ENCODE data around the gene PCNX3. TPM values are rescaled to one million over a fixed set of nuclear protein-coding genes. Genes with fewer than 3 reads are reported as not detected.
A peak's percentile ranks its signal among the peaks of the same experiment; 100 is the strongest.
"Not testable (repeated sequence)": the region's sequence is repeated elsewhere in the genome, so short reads cannot be mapped to it uniquely, and the experiment has no call there.

The PCNX3 gene
- total RNA-seq, 3 donors from 2014 or later = 13.4 to 21.0 (median 20.1) TPM

- Histone ChIP-seq H3K4me1 (peaks cover 0 to 12% of the 10 kb centered on the region in 2 donors), H3K27me3 (no peaks in the 10 kb centered on the region), H3K36me3 (no peaks in the 10 kb centered on the region), H3K4me3 (no peak overlapping the region), H3K9me3 (no peaks in the 10 kb centered on the region), H3K27ac (peak overlapping the region; percentile 15 to 17)
- no peak for DNase-seq (ENCODE audit: low spot score in 2 of 2)
- no peak for TF ChIP-seq POLR2A (IDR thresholded peaks at IDR 0.05)
- TF ChIP-seq POLR2AphosphoS5 (IDR thresholded peaks at IDR 0.05) = no peak
- no peak for TF ChIP-seq CTCF (IDR thresholded peaks at IDR 0.05)
- intact Hi-C loops (cut with DNase I; ENCODE audit: low total_unique reads) = no loop called here
These were observed 44.5 kb downstream of the PCNX3 start for GRCh38 chr11:65660038-65660437.

GRCh38 chr11:65660908-65661307 lies 45.3 kb downstream of the PCNX3 start:
- peak overlapping the region; percentile 99 to 100 for H3K27ac ChIP-seq
- H3K4me3 ChIP-seq = peak overlapping the region in 2 of 3 donors; percentile 95 to 97
- intact Hi-C loops (cut with DNase I; ENCODE audit: low total_unique reads); H3K9me3 ChIP-seq; DNase-seq (ENCODE audit: low spot score in 2 of 2); H3K36me3 ChIP-seq; H3K27me3 ChIP-seq: not testable (repeated sequence)
- H3K4me1 ChIP-seq = peaks cover 0 to 12% of the 10 kb centered on the region in 2 donors

- no peaks in the 10 kb centered on the region for H3K36me3 ChIP-seq
- peak overlapping the region; percentile 99 to 100 for H3K27ac ChIP-seq
- H3K9me3 ChIP-seq = no peaks in the 10 kb centered on the region
- no peak for TF ChIP-seq CTCF (IDR thresholded peaks at IDR 0.05)
- TF ChIP-seq POLR2A (IDR thresholded peaks at IDR 0.05) = no peak
- no peak for TF ChIP-seq POLR2AphosphoS5 (IDR thresholded peaks at IDR 0.05)
- intact Hi-C loops (cut with DNase I; ENCODE audit: low total_unique reads) = no loop called here
- DNase-seq (ENCODE audit: low spot score in 2 of 2) = no peak
- peak overlapping the region; percentile 90 to 97 (median 95) for H3K4me3 ChIP-seq
- H3K4me1 ChIP-seq = peaks cover 0 to 12% of the 10 kb centered on the region in 2 donors
- no peaks in the 10 kb centered on the region for H3K27me3 ChIP-seq
These were observed 46.1 kb downstream of the PCNX3 start for GRCh38 chr11:65661599-65662246.

GRCh38 chr11:65662247-65662798 lies 46.7 kb downstream of the PCNX3 start:
- TF ChIP-seq POLR2A (IDR thresholded peaks at IDR 0.05) (no peak), POLR2AphosphoS5 (IDR thresholded peaks at IDR 0.05) (no peak), CTCF (IDR thresholded peaks at IDR 0.05) (no peak)
- H3K36me3 ChIP-seq = no peaks in the 10 kb centered on the region
- DNase-seq (ENCODE audit: low spot score in 2 of 2) = no peak
- H3K9me3 ChIP-seq = no peaks in the 10 kb centered on the region
- intact Hi-C loops (cut with DNase I; ENCODE audit: low total_unique reads) = no loop called here
- peak overlapping the region; percentile 90 to 97 (median 95) for H3K4me3 ChIP-seq
- no peaks in the 10 kb centered on the region for H3K27me3 ChIP-seq
- peak overlapping the region; percentile 99 to 100 for H3K27ac ChIP-seq
- H3K4me1 ChIP-seq = peaks cover 0 to 12% of the 10 kb centered on the region in 2 donors

GRCh38 chr11:65662799-65663638 lies 47.4 kb downstream of the PCNX3 start, which contains the start of gene RELA:
TSS of gene RELA (minus strand) at chr11:65662916. CDS start at chr11:65662832, 84 bp downstream.
- Histone ChIP-seq H3K27me3 (no peaks in the 10 kb centered on the region), H3K4me1 (peaks cover 0 to 12% of the 10 kb centered on the region in 2 donors), H3K9me3 (no peaks in the 10 kb centered on the region), H3K4me3 (peak within 1 kb of the TSS; percentile 90 to 97 (median 95)), H3K27ac (peak within 1 kb of the TSS; percentile 99 to 100), H3K36me3 (no peaks in the 10 kb centered on the region)
- intact Hi-C loops (cut with DNase I; ENCODE audit: low total_unique reads) = no loop called here
- DNase-seq (ENCODE audit: low spot score in 2 of 2) = peak; percentile 91 to 92
- peak; percentile 95 for TF ChIP-seq POLR2A (IDR thresholded peaks at IDR 0.05)
- TF ChIP-seq POLR2AphosphoS5 (IDR thresholded peaks at IDR 0.05) = peak; percentile 81 to 89 (median 87)
- no peak for TF ChIP-seq CTCF (IDR thresholded peaks at IDR 0.05)
